Muscle layer of duodenum (tissue), 2 donors: ENCODE measurements around the gene GNL2.
A peak's percentile ranks its signal among the peaks of the same experiment; 100 is the strongest.
"Not testable (repeated sequence)": the region's sequence is repeated elsewhere in the genome, so short reads cannot be mapped to it uniquely, and the experiment has no call there.

Experiments used
- H3K27ac ChIP-seq: one replicate; pipeline ENCODE4 v1.7.0; 2013; ENCODE audit warnings: mild to moderate bottlenecking, low read length
- H3K27me3 ChIP-seq: one replicate; pipeline ENCODE4 v1.7.0; 2013; ENCODE audit warnings: low read depth, mild to moderate bottlenecking, control low read depth, low read length
- H3K36me3 ChIP-seq, 2 donors: one replicate each; pipeline ENCODE4 v1.7.0; 2013; ENCODE audit warnings: low read length in 2 of 2, control low read depth in 1 of 2, mild to moderate bottlenecking in 1 of 2; ENCODE audit not compliant: insufficient read depth in 2 of 2, control insufficient read depth in 1 of 2
- H3K4me1 ChIP-seq, 2 donors: one replicate each; pipeline ENCODE4 v1.7.0; 2013; ENCODE audit warnings: low read length in 2 of 2, mild to moderate bottlenecking in 2 of 2, control low read depth in 1 of 2, moderate library complexity in 1 of 2; ENCODE audit not compliant: insufficient read depth in 2 of 2, control insufficient read depth in 1 of 2
- H3K4me3 ChIP-seq, 2 donors: one replicate each; pipeline ENCODE4 v1.7.0; 2013; ENCODE audit warnings: low read length in 2 of 2, low read depth in 1 of 2, mild to moderate bottlenecking in 1 of 2
- H3K9me3 ChIP-seq, 2 donors: one replicate each; pipeline ENCODE4 v1.7.0; 2013; ENCODE audit warnings: low read length in 2 of 2, control low read depth in 1 of 2, mild to moderate bottlenecking in 1 of 2; ENCODE audit not compliant: control insufficient read depth in 1 of 2
- donor health status: healthy.

The GNL2 gene

GRCh38 chr1:37575692-37576091, 20.0 kb downstream of the GNL2 start:
- Histone ChIP-seq H3K9me3 (no peaks in the 10 kb centered on the region), H3K27ac (peak overlapping the region; percentile 77), H3K4me3 (no peak overlapping the region), H3K27me3 (no peaks in the 10 kb centered on the region), H3K4me1 (peaks cover 0 to 11% of the 10 kb centered on the region in 2 donors), H3K36me3 (peaks cover 67 to 73% of the 10 kb centered on the region in 2 donors)

GRCh38 chr1:37574834-37575480, 20.8 kb downstream of the GNL2 start:
- peaks cover 65% of the 10 kb centered on the region in 2 donors for H3K36me3 ChIP-seq
- no peak overlapping the region for H3K4me3 ChIP-seq

GRCh38 chr1:37570528-37571334, 25.0 kb downstream of the GNL2 start:
- H3K9me3 ChIP-seq: no peaks in the 10 kb centered on the region
- H3K36me3 ChIP-seq: peaks cover 83 to 88% of the 10 kb centered on the region in 2 donors
- H3K4me3 ChIP-seq: no peak overlapping the region
- no peaks in the 10 kb centered on the region for H3K27me3 ChIP-seq
- H3K27ac ChIP-seq: no peak overlapping the region
- peaks cover 0 to 18% of the 10 kb centered on the region in 2 donors for H3K4me1 ChIP-seq

More at GRCh38 chr1:37574834-37575480, 20.8 kb downstream of the GNL2 start:
- Histone ChIP-seq H3K4me1 (peaks cover 0 to 11% of the 10 kb centered on the region in 2 donors), H3K9me3 (no peaks in the 10 kb centered on the region), H3K27me3 (no peaks in the 10 kb centered on the region), H3K27ac (peak overlapping the region; percentile 77)

- H3K9me3 ChIP-seq: no peaks in the 10 kb centered on the region
- peak overlapping the region; percentile 72 for H3K27ac ChIP-seq
- H3K27me3 ChIP-seq: no peaks in the 10 kb centered on the region
- H3K4me1 ChIP-seq: peaks cover 0 to 9% of the 10 kb centered on the region in 2 donors
- peaks cover 67 to 74% of the 10 kb centered on the region in 2 donors for H3K36me3 ChIP-seq
- no peak overlapping the region for H3K4me3 ChIP-seq
Observed at GRCh38 chr1:37567023-37567422, 28.7 kb downstream of the GNL2 start.

- H3K27ac ChIP-seq: no peak overlapping the region
- no peaks in the 10 kb centered on the region for H3K27me3 ChIP-seq
- peaks cover 60 to 62% of the 10 kb centered on the region in 2 donors for H3K36me3 ChIP-seq
- no peak overlapping the region for H3K4me3 ChIP-seq
- peaks cover 0 to 9% of the 10 kb centered on the region in 2 donors for H3K4me1 ChIP-seq
- H3K9me3 ChIP-seq: no peaks in the 10 kb centered on the region
Observed at GRCh38 chr1:37564892-37565291, 30.8 kb downstream of the GNL2 start.

- Histone ChIP-seq H3K27me3 (no peaks in the 10 kb centered on the region), H3K36me3 (peaks cover 42 to 47% of the 10 kb centered on the region in 2 donors), H3K4me1 (peaks cover 0 to 10% of the 10 kb centered on the region in 2 donors), H3K4me3 (no peak overlapping the region), H3K27ac (no peak overlapping the region), H3K9me3 (no peaks in the 10 kb centered on the region)
Observed at GRCh38 chr1:37562984-37563383, 32.8 kb downstream of the GNL2 start.

GRCh38 chr1:37561133-37562132, 34.3 kb downstream of the GNL2 start:
- no peaks in the 10 kb centered on the region for H3K9me3 ChIP-seq
- H3K27me3 ChIP-seq: no peaks in the 10 kb centered on the region
- H3K4me3 ChIP-seq: no peak overlapping the region
- peaks cover 0 to 22% of the 10 kb centered on the region in 2 donors for H3K4me1 ChIP-seq
- peaks cover 27 to 35% of the 10 kb centered on the region in 2 donors for H3K36me3 ChIP-seq
- H3K27ac ChIP-seq: no peak overlapping the region

- no peaks in the 10 kb centered on the region for H3K27me3 ChIP-seq
- peaks cover 18 to 29% of the 10 kb centered on the region in 2 donors for H3K36me3 ChIP-seq
- H3K4me3 ChIP-seq: no peak overlapping the region
- peaks cover 0 to 21% of the 10 kb centered on the region in 2 donors for H3K4me1 ChIP-seq
- no peak overlapping the region for H3K27ac ChIP-seq
- H3K9me3 ChIP-seq: no peaks in the 10 kb centered on the region
Observed at GRCh38 chr1:37560401-37561132, 35.2 kb downstream of the GNL2 start.

- peaks cover 12 to 23% of the 10 kb centered on the region in 2 donors for H3K36me3 ChIP-seq
- not testable (repeated sequence) for H3K9me3 ChIP-seq, H3K27ac ChIP-seq, H3K27me3 ChIP-seq, H3K4me3 ChIP-seq
- peaks cover 0 to 21% of the 10 kb centered on the region in 2 donors for H3K4me1 ChIP-seq
Observed at GRCh38 chr1:37559957-37560379, 35.8 kb downstream of the GNL2 start.

- Histone ChIP-seq H3K36me3 (peaks cover 9 to 19% of the 10 kb centered on the region in 2 donors), H3K4me3 (no peak overlapping the region), H3K27ac (no peak overlapping the region), H3K9me3 (no peaks in the 10 kb centered on the region), H3K4me1 (peaks cover 0 to 21% of the 10 kb centered on the region in 2 donors), H3K27me3 (no peaks in the 10 kb centered on the region)
Observed at GRCh38 chr1:37559080-37559479, 36.7 kb downstream of the GNL2 start.
